ENCODE measurements around the gene CASZ1.

Gene CASZ1

GRCh38 chr1:10694633-10695627 is 101.5 kb downstream of the CASZ1 start:
- TF ChIP-seq CTCF (IDR thresholded peaks at IDR 0.05; ENCODE audit: poor library complexity, severe bottlenecking), result no peak
- DNase-seq (ENCODE audit: low spot score) (peak; percentile 87), ATAC-seq (ENCODE audit: low read depth) (peak; percentile 69)
- Histone ChIP-seq H3K9me3 (ENCODE audit: severe bottlenecking) (no peaks in the 10 kb centered on the region), H3K4me3 (ENCODE audit: severe bottlenecking) (peak overlapping the region; percentile 97), H3K27ac (ENCODE audit: poor library complexity, severe bottlenecking) (no peak overlapping the region), H3K36me3 (ENCODE audit: low read depth) (no peaks in the 10 kb centered on the region), H3K4me1 (ENCODE audit: insufficient read depth, poor library complexity, severe bottlenecking) (no peaks in the 10 kb centered on the region), H3K27me3 (ENCODE audit: insufficient read depth, poor library complexity, severe bottlenecking) (no peaks in the 10 kb centered on the region)

- ATAC-seq (ENCODE audit: low read depth), result peak; percentile 47; the same call in 2 of the 3 replicates
- DNase-seq (ENCODE audit: low spot score), result no peak
- H3K4me1 ChIP-seq (ENCODE audit: insufficient read depth, poor library complexity, severe bottlenecking), result no peaks in the 10 kb centered on the region
- H3K36me3 ChIP-seq (ENCODE audit: low read depth), result no peaks in the 10 kb centered on the region
- TF ChIP-seq CTCF (IDR thresholded peaks at IDR 0.05; ENCODE audit: poor library complexity, severe bottlenecking), result no peak
- H3K4me3 ChIP-seq (ENCODE audit: severe bottlenecking), result peak overlapping the region; percentile 97
- H3K27ac ChIP-seq (ENCODE audit: poor library complexity, severe bottlenecking), result no peak overlapping the region
- H3K9me3 ChIP-seq (ENCODE audit: severe bottlenecking), result no peaks in the 10 kb centered on the region
- no peaks in the 10 kb centered on the region for H3K27me3 ChIP-seq (ENCODE audit: insufficient read depth, poor library complexity, severe bottlenecking)
These were observed 102.2 kb downstream of the CASZ1 start for GRCh38 chr1:10694274-10694632.

GRCh38 chr1:10693497-10694273 is 102.8 kb downstream of the CASZ1 start:
- ATAC-seq (ENCODE audit: low read depth) (no peak), DNase-seq (ENCODE audit: low spot score) (no peak)
- H3K36me3 ChIP-seq (ENCODE audit: low read depth), result no peaks in the 10 kb centered on the region
- no peaks in the 10 kb centered on the region for H3K4me1 ChIP-seq (ENCODE audit: insufficient read depth, poor library complexity, severe bottlenecking)
- TF ChIP-seq CTCF (IDR thresholded peaks at IDR 0.05; ENCODE audit: poor library complexity, severe bottlenecking), result no peak
- H3K27me3 ChIP-seq (ENCODE audit: insufficient read depth, poor library complexity, severe bottlenecking), result no peaks in the 10 kb centered on the region
- H3K4me3 ChIP-seq (ENCODE audit: severe bottlenecking), result peak overlapping the region; percentile 97
- H3K9me3 ChIP-seq (ENCODE audit: severe bottlenecking), result no peaks in the 10 kb centered on the region
- no peak overlapping the region for H3K27ac ChIP-seq (ENCODE audit: poor library complexity, severe bottlenecking)

GRCh38 chr1:10693152-10693496 is 103.3 kb downstream of the CASZ1 start:
- Histone ChIP-seq H3K4me1 (ENCODE audit: insufficient read depth, poor library complexity, severe bottlenecking) (no peaks in the 10 kb centered on the region), H3K27ac (ENCODE audit: poor library complexity, severe bottlenecking) (no peak overlapping the region), H3K9me3 (ENCODE audit: severe bottlenecking) (no peaks in the 10 kb centered on the region), H3K4me3 (ENCODE audit: severe bottlenecking) (peak overlapping the region; percentile 97), H3K36me3 (ENCODE audit: low read depth) (no peaks in the 10 kb centered on the region), H3K27me3 (ENCODE audit: insufficient read depth, poor library complexity, severe bottlenecking) (no peaks in the 10 kb centered on the region)
- ATAC-seq (ENCODE audit: low read depth) (no peak), DNase-seq (ENCODE audit: low spot score) (no peak)
- no peak for TF ChIP-seq CTCF (IDR thresholded peaks at IDR 0.05; ENCODE audit: poor library complexity, severe bottlenecking)
